H1 (cell line): ENCODE data around the gene GALNT2. TPM values are rescaled to one million over a fixed set of nuclear protein-coding genes. Genes with fewer than 3 reads are reported as not detected.

Experiments
- YY1 ChIP-seq: IDR thresholded peaks from 2 replicates; pipeline ENCODE4 v1.6.1; 2011; ENCODE audit warnings: low read depth, mild to moderate bottlenecking, low read length
- polyA plus RNA-seq, 7 experiments: library from polyadenylated mRNA; depleted of rRNA in 3 of 7; stranded (reverse) in 5 of 7; unstranded in 2 of 7; fragments of >200 nt in 5 of 7; fragments of 200-250 nt in 2 of 7; gene quantifications; 1 replicate in 5 of 7; 2 replicates in 1 of 7; 4 replicates in 1 of 7; pipeline versions ENCODE4 v1.2.1 to v1.2.3, GENCODE V29; 2011 to 2013; ENCODE audit warnings: missing spikeins in 2 of 7, mixed read lengths in 2 of 7
- total RNA-seq: library from RNA; stranded (reverse); fragmentation: NEBNext Ultra II Directional; extraction: Animal tissue kit (Norgen Biotek cat#: 25700); gene quantifications from 2 replicates; pipeline ENCODE4 v1.2.1, GENCODE V29; 2021
- TF ChIP-seq, protein P1 (sequence below): fragments of 300-600 bp; sonication (generic); IDR thresholded peaks from 2 replicates; pipeline ENCODE4 v1.7.1; 2012; ENCODE audit warnings: low read length, moderate library complexity, mild to moderate bottlenecking, inconsistent platforms; ENCODE audit not compliant: insufficient replicate concordance

GALNT2 gene
- total and polyA plus RNA-seq, 2 of the 8 experiments (the other 6 are each of a cell fraction or from before 2014, with no cell fraction given), result 34.5 to 75.3 TPM

DNA sequence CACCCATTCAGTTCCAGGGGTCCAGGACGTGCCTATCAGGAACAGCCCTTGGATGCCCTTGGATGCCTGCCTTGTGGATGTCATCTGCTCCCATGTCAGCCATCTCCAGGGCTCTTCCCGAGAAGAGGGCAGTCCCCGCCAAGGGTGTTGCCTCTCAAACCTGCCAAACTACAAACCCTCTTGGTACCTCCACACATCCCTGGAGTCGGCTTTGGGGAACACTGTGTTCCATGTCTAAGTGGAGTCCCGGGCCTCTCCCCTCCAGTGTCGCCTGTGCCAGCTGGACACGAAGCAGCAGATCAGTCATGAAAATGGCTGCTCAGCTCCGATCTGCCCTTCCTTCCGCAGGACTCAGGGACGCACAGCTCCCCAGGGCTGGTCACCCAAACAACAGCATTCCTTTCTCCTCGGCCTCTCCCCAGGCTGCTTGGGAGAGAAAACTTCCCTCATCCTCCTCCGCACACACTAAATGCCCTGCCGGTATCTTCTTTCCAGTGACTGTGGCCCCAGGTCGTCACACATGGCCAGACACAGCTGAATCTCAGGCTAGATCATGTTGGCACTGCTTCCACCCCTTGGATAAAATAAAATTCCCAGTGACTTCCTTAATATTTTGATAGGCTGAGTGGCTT is 53.4 kb downstream of the GALNT2 start (continued):
- TF ChIP-seq, protein P1, sequence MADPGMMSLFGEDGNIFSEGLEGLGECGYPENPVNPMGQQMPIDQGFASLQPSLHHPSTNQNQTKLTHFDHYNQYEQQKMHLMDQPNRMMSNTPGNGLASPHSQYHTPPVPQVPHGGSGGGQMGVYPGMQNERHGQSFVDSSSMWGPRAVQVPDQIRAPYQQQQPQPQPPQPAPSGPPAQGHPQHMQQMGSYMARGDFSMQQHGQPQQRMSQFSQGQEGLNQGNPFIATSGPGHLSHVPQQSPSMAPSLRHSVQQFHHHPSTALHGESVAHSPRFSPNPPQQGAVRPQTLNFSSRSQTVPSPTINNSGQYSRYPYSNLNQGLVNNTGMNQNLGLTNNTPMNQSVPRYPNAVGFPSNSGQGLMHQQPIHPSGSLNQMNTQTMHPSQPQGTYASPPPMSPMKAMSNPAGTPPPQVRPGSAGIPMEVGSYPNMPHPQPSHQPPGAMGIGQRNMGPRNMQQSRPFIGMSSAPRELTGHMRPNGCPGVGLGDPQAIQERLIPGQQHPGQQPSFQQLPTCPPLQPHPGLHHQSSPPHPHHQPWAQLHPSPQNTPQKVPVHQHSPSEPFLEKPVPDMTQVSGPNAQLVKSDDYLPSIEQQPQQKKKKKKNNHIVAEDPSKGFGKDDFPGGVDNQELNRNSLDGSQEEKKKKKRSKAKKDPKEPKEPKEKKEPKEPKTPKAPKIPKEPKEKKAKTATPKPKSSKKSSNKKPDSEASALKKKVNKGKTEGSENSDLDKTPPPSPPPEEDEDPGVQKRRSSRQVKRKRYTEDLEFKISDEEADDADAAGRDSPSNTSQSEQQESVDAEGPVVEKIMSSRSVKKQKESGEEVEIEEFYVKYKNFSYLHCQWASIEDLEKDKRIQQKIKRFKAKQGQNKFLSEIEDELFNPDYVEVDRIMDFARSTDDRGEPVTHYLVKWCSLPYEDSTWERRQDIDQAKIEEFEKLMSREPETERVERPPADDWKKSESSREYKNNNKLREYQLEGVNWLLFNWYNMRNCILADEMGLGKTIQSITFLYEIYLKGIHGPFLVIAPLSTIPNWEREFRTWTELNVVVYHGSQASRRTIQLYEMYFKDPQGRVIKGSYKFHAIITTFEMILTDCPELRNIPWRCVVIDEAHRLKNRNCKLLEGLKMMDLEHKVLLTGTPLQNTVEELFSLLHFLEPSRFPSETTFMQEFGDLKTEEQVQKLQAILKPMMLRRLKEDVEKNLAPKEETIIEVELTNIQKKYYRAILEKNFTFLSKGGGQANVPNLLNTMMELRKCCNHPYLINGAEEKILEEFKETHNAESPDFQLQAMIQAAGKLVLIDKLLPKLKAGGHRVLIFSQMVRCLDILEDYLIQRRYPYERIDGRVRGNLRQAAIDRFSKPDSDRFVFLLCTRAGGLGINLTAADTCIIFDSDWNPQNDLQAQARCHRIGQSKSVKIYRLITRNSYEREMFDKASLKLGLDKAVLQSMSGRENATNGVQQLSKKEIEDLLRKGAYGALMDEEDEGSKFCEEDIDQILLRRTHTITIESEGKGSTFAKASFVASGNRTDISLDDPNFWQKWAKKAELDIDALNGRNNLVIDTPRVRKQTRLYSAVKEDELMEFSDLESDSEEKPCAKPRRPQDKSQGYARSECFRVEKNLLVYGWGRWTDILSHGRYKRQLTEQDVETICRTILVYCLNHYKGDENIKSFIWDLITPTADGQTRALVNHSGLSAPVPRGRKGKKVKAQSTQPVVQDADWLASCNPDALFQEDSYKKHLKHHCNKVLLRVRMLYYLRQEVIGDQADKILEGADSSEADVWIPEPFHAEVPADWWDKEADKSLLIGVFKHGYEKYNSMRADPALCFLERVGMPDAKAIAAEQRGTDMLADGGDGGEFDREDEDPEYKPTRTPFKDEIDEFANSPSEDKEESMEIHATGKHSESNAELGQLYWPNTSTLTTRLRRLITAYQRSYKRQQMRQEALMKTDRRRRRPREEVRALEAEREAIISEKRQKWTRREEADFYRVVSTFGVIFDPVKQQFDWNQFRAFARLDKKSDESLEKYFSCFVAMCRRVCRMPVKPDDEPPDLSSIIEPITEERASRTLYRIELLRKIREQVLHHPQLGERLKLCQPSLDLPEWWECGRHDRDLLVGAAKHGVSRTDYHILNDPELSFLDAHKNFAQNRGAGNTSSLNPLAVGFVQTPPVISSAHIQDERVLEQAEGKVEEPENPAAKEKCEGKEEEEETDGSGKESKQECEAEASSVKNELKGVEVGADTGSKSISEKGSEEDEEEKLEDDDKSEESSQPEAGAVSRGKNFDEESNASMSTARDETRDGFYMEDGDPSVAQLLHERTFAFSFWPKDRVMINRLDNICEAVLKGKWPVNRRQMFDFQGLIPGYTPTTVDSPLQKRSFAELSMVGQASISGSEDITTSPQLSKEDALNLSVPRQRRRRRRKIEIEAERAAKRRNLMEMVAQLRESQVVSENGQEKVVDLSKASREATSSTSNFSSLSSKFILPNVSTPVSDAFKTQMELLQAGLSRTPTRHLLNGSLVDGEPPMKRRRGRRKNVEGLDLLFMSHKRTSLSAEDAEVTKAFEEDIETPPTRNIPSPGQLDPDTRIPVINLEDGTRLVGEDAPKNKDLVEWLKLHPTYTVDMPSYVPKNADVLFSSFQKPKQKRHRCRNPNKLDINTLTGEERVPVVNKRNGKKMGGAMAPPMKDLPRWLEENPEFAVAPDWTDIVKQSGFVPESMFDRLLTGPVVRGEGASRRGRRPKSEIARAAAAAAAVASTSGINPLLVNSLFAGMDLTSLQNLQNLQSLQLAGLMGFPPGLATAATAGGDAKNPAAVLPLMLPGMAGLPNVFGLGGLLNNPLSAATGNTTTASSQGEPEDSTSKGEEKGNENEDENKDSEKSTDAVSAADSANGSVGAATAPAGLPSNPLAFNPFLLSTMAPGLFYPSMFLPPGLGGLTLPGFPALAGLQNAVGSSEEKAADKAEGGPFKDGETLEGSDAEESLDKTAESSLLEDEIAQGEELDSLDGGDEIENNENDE, result no peak
- TF ChIP-seq YY1, result no peak
